SU-DHL-6 (cell line): ENCODE results near the gene USF2.

Experiments used
- H2AFZ ChIP-seq: fragments of 200-600 bp; sonication (generic); 2 replicates; pipeline ENCODE4 v1.6.1; 2014; ENCODE audit warnings: low read depth, mild to moderate bottlenecking, moderate library complexity, mixed read lengths, antibody characterized with exemption, low read length; ENCODE audit not compliant: severe bottlenecking
- H3F3A ChIP-seq: fragments of 200-600 bp; shearing (Covaris generic); 2 replicates; pipeline ENCODE4 v1.6.0; 2016; ENCODE audit warnings: antibody characterized with exemption, mild to moderate bottlenecking; ENCODE audit not compliant: insufficient read depth
- H3K27ac ChIP-seq: fragments of 200-600 bp; sonication (generic); 2 replicates; pipeline ENCODE4 v1.5.1; 2016; ENCODE audit warnings: low read depth, mild to moderate bottlenecking, low read length, moderate library complexity, mixed read lengths
- H3K27me3 ChIP-seq: fragments of 200-600 bp; sonication (generic), shearing (Covaris generic); 2 replicates; pipeline ENCODE4 v1.6.0; 2014; ENCODE audit warnings: mild to moderate bottlenecking, low read length
- H3K36me3 ChIP-seq: fragments of 200-600 bp; sonication (generic); 2 replicates; pipeline ENCODE4 v1.6.1; 2014; ENCODE audit warnings: mild to moderate bottlenecking, low read length, mixed read lengths
- H3K4me2 ChIP-seq: fragments of 300-600, 200-600 bp; shearing (Covaris generic), sonication (generic); 2 replicates; pipeline ENCODE4 v1.6.0; 2014; ENCODE audit warnings: low read length, low read depth, mild to moderate bottlenecking; ENCODE audit not compliant: poor library complexity, severe bottlenecking
- H3K4me3 ChIP-seq: fragments of 200-600 bp; sonication (generic); 2 replicates; pipeline ENCODE4 v1.5.1; 2014; ENCODE audit warnings: antibody characterized with exemption, low read length, mild to moderate bottlenecking, mixed read lengths; ENCODE audit not compliant: insufficient read depth, poor library complexity, severe bottlenecking
- H3K79me2 ChIP-seq: fragments of 200-600 bp; sonication (generic); 2 replicates; pipeline ENCODE4 v1.6.1; 2014; ENCODE audit warnings: mild to moderate bottlenecking, low read length, moderate library complexity; ENCODE audit not compliant: insufficient read depth
- H3K9ac ChIP-seq: fragments of 200-600 bp; sonication (generic); 2 replicates; pipeline ENCODE4 v1.7.0; 2014; ENCODE audit warnings: mild to moderate bottlenecking, low read length
- H3K9me2 ChIP-seq: fragments of 200-600 bp; sonication (generic); replicated peaks from 2 replicates; pipeline ENCODE4 v1.6.1; 2014; ENCODE audit warnings: low read length; ENCODE audit not compliant: insufficient read depth
- H3K9me3 ChIP-seq: fragments of 200-600 bp; sonication (generic); 2 replicates; pipeline ENCODE4 v1.6.1; 2014; ENCODE audit warnings: low read length, mixed read lengths; ENCODE audit not compliant: insufficient read depth
- H4K20me1 ChIP-seq: fragments of 200-600 bp; sonication (generic); 2 replicates; pipeline ENCODE4 v1.6.1; 2014; ENCODE audit warnings: low read depth, mild to moderate bottlenecking, antibody characterized with exemption, low read length, moderate library complexity, mixed read lengths
- EZH2phosphoT487 ChIP-seq: fragments of 200-600 bp; sonication (generic), shearing (Covaris generic); conservative IDR thresholded peaks from 2 replicates; pipeline ENCODE4 v1.6.1; 2018; ENCODE audit warnings: mild to moderate bottlenecking, antibody characterized with exemption, low read length, moderate library complexity, mixed read lengths
- TF ChIP-seq, protein P1 (sequence below): fragments of 200-600 bp; sonication (generic); IDR thresholded peaks from one replicate; pipeline ENCODE4 v1.5.1; 2017; ENCODE audit warnings: antibody characterized with exemption, mild to moderate bottlenecking, low read length, moderate library complexity; ENCODE audit not compliant: insufficient read depth, poor library complexity, severe bottlenecking

Gene USF2

DNA sequence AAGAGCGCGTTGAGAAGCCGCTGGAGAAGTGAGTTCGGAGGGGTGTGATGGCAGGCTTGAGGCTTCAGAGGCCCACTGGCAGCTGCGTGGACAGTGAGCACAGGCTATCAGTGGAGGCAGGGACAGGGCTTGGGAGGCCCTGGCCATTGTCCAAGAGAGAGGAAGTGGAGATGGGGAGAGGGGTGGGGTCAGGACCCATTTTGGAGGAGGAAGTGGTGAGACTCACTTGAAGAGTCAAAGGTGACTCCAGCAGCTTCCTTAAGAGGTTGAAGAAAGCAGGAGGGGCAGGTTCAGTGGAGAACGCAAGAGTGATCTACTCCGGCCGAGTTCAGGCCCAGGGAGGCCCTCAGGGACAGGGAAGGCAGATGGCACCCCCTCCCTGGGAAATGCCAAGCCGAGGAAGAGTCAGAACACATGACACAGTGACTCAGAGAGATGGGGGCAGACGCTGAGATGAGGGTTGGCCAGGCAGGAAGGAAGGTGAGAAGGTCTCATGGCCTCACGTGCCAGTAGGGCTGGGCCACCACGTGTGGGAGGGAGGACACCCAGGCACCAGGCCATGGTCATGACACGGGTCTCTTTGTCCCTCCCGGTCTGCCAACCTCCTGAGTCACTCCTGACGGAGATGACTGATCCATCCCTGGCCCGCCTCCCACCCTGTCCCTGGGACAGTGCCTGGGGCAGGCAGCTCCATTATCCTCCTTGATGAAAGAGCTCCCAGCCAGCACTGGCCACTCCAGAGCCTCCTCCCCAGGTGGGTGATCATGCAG, 50.1 kb downstream of the USF2 start:
- no peaks in the 10 kb centered on the region for H3K36me3 ChIP-seq
- no peak overlapping the region for H3K9ac ChIP-seq
- no peak for TF ChIP-seq EZH2phosphoT487
- TF ChIP-seq, protein P1, sequence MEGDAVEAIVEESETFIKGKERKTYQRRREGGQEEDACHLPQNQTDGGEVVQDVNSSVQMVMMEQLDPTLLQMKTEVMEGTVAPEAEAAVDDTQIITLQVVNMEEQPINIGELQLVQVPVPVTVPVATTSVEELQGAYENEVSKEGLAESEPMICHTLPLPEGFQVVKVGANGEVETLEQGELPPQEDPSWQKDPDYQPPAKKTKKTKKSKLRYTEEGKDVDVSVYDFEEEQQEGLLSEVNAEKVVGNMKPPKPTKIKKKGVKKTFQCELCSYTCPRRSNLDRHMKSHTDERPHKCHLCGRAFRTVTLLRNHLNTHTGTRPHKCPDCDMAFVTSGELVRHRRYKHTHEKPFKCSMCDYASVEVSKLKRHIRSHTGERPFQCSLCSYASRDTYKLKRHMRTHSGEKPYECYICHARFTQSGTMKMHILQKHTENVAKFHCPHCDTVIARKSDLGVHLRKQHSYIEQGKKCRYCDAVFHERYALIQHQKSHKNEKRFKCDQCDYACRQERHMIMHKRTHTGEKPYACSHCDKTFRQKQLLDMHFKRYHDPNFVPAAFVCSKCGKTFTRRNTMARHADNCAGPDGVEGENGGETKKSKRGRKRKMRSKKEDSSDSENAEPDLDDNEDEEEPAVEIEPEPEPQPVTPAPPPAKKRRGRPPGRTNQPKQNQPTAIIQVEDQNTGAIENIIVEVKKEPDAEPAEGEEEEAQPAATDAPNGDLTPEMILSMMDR: no peak
- peaks cover 20% of the 10 kb centered on the region for H3F3A ChIP-seq
- no peak overlapping the region for H3K27ac ChIP-seq
- H3K4me3 ChIP-seq: no peak overlapping the region
- H3K9me3 ChIP-seq: peaks cover 10% of the 10 kb centered on the region; the same call in 1 of the 2 replicates
- no peaks in the 10 kb centered on the region for H3K27me3 ChIP-seq
- no peak overlapping the region for H2AFZ ChIP-seq
- H3K79me2 ChIP-seq: no peaks in the 10 kb centered on the region
- no peaks in the 10 kb centered on the region for H4K20me1 ChIP-seq
- no peaks in the 10 kb centered on the region for H3K9me2 ChIP-seq
- H3K4me2 ChIP-seq: no peak overlapping the region

DNA sequence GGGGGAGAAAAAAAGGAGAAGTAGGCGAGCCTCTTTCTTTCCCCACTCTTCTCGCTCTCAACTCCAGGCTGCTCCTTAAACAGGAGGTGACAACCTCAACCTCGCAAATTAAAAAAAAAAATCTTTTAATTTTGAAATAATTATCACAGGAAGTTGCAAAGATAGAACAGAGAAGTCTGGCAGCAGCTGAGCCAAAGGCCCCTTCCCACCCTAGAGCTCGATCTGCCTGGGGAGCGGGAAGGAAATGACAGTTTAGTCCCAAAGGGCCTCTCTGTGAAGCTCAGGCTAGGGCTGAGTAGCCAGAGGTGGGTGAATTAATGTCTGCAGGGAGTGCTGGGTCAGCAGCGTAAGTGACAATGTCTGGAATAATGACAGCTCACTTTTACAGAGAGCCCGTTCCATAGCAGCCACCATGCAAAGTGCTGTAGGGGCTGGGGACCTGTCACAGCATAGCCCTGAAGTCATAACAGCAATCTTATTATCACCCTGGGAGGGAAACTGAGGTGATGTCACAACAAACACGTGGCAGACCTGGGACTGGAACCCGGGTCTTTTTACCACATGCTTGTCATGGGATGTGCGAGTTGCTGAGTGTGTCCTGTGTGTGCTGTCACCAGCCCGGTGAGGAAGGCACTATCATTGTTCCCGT, 51.4 kb downstream of the USF2 start:
- no peaks in the 10 kb centered on the region for H3K27me3 ChIP-seq
- H3K9ac ChIP-seq: peak overlapping the region; percentile 42
- peak overlapping the region; percentile 14 for H2AFZ ChIP-seq
- H3K4me3 ChIP-seq: peak overlapping the region; percentile 19
- TF ChIP-seq, protein P1: no peak
- TF ChIP-seq EZH2phosphoT487: no peak
- no peaks in the 10 kb centered on the region for H4K20me1 ChIP-seq
- no peaks in the 10 kb centered on the region for H3K79me2 ChIP-seq
- peaks cover 10% of the 10 kb centered on the region; the same call in 1 of the 2 replicates for H3K9me3 ChIP-seq
- peak overlapping the region; percentile 68 for H3K27ac ChIP-seq
- peaks cover 34% of the 10 kb centered on the region for H3F3A ChIP-seq
- H3K9me2 ChIP-seq: no peaks in the 10 kb centered on the region
- H3K36me3 ChIP-seq: no peaks in the 10 kb centered on the region
- H3K4me2 ChIP-seq: peak overlapping the region; percentile 57

DNA sequence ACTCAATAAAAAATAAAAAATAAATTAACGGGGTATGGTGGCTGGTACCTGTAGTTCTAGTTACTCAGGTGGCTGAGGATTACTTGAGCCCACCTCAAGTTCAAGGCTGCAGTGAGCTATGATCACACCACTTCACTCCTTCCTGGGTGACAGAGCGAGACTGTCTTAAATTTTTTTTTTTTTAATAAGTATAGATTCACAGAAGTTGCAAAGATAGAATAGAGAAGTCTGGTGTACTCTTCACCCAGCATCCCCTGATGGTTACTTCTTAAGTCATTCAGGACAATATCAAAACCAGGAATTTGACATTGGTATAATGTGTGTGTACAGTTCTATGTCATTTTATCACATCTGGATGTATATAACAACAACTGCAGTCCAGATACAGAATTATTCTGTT, 52.5 kb downstream of the USF2 start:
- H3K79me2 ChIP-seq: no peaks in the 10 kb centered on the region
- peak overlapping the region; percentile 68 for H3K27ac ChIP-seq
- H3K9me2 ChIP-seq: no peaks in the 10 kb centered on the region
- no peak overlapping the region for H3K4me3 ChIP-seq
- H3F3A ChIP-seq: peaks cover 45% of the 10 kb centered on the region
- TF ChIP-seq, protein P1: no peak
- no peak for TF ChIP-seq EZH2phosphoT487
- no peaks in the 10 kb centered on the region for H3K36me3 ChIP-seq
- no peak overlapping the region for H2AFZ ChIP-seq
- peak overlapping the region; percentile 57 for H3K4me2 ChIP-seq
- no peaks in the 10 kb centered on the region for H4K20me1 ChIP-seq
- H3K9me3 ChIP-seq: peaks cover 10% of the 10 kb centered on the region; the same call in 1 of the 2 replicates
- no peaks in the 10 kb centered on the region for H3K27me3 ChIP-seq
- H3K9ac ChIP-seq: no peak overlapping the region
